TTC549 (cell line): ENCODE data around the gene CADM1.
"Not testable (repeated sequence)": the region's sequence is repeated elsewhere in the genome, so short reads cannot be mapped to it uniquely, and the experiment has no call there.

Experiments used
- FAIRE-seq: peaks from 2 replicates; lab custom pipeline; 2012; peaks lifted over from hg19 to GRCh38; lab: Jason Lieb, UNC

Gene CADM1

DNA sequence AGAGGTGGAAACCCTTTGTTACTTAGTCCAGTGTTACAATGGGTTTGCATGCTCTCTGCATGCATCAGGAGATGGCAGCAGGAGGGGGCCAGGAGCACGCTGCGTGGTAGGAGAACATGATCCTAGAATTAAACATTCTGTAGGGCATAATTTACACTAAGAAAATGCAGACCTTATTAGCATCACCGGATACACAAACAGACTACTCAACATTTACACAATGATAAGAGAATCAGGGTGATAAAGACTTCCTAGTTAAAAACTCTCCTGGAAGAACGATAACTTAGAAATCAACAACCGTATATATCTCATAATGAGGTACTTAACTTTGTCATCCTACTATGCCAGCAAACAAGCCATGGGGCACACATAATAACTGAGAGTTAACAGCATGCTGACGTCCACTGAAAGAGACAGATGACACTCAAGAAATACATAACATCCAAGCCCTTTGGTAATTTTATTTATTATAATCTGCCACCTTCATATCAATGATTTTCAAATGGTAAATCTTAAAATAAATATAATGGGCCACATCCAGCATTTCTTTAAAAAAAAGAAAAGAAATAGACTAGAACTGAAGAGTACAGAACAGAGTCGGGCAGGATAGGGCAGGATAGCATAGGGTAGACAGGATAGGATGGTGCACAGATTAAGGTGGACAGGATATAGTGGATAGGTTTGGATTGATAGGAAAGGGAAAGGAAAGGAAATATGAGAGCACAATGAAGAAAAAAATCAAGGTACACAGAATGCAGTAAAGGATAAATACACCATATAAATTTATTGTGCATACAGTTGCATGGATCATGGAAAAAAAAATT, 27.5 kb downstream of the CADM1 start:
- no peak for FAIRE-seq

DNA sequence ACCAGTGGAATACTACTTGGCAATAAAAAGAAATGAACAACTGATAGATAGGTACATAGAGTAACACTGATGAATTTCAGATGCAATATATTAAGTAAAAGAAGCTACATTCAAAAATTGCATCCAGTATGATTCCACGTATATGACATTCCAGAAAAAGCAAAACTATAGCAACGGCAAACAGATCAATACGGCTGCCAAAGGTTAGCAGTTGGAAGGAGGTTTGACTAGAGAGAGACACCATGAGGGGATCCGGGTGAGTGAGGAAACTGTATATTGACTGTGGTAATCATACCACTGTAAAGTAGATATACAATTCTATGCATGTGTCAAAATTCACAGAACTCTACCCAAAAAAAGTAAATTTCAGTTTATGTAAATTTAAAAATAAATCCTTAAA, 28.7 kb downstream of the CADM1 start:
- no peak for FAIRE-seq

DNA sequence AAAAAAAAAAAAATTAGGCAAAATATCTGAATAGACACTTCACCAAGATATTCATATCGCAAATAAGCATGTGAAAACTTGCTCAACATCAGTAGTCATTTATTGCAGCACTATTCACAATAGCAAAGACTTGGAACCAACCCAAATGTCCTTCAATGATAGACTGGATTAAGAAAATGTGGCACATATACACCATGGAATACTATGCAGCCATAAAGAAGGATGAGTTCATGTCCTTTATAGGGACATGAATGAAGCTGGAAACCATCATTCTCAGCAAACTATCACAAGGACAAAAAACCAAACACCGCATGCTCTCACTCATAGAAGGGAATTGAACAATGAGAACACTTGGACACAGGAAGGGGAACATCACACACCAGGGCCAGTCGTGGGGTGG, 29.9 kb downstream of the CADM1 start:
- FAIRE-seq: not testable (repeated sequence)

DNA sequence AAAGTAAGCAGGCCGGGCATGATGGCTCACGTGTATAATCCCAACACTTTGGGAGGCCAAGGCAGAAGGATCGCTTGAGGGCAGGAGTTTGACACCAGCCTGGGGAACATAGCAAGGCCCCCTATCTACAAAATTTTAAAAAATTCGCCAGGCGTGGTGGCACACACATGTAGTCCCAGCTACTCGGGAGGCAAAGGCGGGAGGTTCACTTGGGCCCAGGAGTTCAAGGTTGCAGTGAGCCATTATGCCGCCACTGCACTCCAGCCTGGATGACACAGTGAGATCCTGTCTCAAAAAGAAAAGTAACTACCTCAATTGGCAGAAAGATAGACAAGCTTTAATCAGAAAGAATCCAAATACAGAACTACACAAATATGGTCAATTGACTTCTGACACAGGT, 31.0 kb downstream of the CADM1 start:
- FAIRE-seq: no peak

DNA sequence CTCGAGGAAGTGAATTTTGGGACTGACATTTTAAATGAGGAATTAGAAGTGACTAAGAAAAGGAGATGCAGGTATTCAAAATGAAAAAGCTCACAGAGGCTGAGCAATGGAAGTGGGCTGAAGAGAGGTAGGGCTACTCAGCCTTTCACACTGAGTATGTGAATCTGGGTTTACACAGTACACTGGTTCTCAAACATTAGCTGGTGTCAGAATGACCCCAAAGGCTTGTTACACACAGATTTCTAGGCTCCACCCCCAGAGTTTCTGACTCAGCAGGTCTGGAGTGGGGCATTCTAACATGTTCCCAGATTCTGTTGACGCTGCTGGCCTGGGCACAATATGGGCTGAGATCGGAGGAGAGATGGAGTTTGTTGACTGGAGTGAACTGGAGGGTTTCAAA, 32.8 kb downstream of the CADM1 start:
- no peak for FAIRE-seq

DNA sequence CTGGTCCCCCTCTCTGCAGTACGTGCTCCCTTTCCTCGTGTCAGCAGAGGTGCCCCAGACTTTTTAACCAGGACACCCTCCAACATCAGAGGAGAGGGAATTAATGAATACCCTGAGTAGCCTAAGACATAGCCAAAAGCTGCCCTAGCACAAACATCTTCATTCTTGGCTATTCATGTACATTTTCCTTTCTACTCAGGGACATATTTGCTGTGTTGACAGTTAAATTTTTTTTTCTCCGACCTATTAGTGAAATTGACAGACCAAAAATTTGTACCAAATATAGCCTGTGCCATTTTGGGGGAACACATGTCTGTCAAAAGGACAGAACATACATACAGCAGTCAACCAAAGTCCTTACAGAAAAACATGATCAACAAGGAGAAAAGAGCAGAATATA, 33.3 kb downstream of the CADM1 start:
- FAIRE-seq: no peak

DNA sequence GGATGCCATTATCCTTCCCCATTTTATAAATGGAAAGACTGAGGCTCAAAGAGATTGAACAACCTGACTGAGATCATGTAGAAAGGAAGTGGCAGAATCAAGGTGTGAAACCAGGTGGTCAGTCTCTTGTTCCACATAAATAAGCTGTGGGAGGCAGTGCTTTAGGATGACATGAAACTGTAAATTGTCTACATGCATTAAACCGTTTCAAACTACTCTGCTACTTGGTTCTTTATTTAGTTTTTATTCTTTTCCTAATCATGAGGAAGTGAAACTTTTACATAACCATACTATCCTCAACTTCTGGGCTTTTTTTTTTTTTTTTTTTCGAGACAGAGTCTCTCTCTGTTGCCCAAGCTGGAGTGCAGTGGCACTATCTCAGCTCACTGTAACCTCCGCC, 34.9 kb downstream of the CADM1 start:
- no peak for FAIRE-seq

DNA sequence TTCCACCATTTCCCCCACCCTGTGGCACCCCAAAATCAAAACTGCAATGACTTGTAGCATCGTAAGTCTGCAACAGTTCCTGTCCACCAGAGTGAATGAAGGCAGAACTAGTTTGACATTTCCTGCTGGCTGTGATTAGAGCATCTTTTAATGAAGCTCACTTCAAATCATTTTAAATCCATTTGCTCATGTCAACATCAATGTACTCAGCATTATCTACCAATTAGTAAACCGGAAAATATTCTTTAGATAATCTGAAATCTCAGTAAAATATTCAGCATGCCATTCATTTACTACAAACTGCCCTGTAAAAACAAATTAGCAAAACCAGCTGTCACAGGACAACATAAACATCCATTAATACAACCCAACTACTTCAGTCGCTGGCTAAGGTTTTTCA, 38.1 kb downstream of the CADM1 start:
- FAIRE-seq: no peak

DNA sequence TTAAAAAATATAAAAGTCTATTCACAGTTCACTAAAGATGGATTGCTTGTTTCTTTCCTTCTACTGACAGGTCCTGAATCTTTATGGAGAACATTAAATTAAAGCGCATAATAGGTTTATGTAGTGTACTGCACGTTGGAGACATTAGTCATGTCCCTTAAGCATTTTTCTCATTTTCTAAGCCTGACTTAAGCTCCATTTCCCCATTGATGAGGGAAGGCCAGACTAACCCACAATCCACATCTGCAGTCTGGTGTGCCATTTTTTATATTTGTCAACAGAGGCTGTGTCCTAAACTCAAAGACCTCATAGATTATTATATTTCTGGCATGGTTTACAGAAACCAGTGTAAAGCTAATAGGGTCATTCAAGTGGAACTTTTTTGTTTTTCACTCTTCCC, 39.9 kb downstream of the CADM1 start:
- FAIRE-seq: no peak

DNA sequence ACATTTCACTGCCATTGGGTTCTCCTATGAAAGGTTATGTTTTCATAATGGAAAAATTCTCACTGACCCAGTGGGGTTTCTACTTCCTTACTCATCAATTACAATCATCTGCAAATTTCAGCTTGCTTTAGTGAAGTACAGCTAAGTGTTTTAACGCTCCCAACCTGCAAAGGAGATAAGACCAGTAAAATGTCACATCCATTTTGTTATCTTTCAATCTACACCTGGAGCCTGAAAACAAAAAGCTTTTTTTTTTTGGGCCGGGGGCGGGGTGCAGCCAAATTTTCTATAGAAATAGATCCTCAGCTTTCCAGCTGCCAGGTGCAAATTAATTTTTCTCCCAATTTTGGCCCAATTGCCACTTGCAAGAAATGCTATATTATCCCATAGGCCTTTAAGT, 40.6 kb downstream of the CADM1 start:
- FAIRE-seq: no peak

DNA sequence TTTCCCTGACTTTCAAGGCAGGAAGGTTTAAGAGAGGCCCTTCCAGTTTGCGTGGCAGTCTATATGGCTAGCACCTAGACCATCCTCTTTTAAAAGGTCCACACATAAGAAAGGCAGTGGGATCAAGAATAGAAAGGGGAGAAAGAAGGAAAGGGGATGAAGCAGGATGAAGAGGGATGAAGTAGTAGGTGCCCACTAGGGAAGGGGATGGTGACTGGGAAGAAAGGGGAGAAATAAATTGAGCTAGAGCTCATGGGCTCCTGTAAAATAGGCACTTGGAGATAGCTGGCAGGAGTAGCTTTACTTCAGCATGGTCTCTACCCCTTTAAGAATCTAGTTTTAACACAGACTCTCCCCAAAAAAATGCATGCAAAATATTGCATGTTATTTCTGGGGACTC, 41.5 kb downstream of the CADM1 start:
- no peak for FAIRE-seq

DNA sequence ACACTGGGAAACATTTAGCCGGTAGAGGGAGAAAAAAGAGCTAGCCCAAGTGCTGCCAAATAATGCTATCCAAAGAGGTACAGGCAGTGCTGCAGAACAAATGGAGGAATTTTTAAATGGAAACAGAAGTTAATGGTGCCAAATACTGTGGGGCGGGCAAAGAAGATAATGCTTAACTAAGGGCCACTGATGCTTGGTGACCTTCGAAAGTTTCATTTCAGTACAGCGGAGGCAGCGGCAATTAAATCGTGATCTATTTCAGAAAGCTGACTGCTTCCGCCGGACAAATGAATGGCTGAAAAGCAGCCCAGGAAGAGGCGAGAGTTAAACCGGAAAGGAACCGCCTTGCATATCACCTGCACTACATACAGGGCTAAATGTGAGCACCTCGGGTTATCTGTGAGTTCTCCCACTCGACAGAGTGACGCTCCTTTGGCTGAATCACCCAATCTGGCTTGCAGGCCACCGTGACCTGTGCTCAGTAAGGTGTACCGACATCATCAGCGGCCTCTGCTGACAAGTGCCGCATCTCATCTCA, 42.1 kb downstream of the CADM1 start:
- FAIRE-seq: no peak

DNA sequence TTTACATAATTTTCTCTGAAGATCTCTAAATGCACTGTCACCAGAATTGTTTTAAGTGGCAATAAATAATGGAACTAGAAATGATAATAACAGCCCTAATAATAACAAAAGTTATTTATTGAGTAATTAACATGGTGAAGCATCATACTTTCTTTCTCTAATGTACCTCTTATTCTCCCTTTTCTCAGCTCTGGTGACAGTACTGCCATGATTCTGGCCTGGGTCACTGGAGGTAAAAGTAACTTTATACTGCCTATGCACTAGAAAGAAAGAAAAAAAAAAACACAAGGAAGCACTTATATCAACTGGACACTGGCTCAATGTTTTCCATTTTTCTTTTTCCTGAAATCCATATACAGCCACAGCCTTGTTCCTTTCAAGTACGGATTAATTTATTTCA, 43.7 kb downstream of the CADM1 start:
- no peak for FAIRE-seq

DNA sequence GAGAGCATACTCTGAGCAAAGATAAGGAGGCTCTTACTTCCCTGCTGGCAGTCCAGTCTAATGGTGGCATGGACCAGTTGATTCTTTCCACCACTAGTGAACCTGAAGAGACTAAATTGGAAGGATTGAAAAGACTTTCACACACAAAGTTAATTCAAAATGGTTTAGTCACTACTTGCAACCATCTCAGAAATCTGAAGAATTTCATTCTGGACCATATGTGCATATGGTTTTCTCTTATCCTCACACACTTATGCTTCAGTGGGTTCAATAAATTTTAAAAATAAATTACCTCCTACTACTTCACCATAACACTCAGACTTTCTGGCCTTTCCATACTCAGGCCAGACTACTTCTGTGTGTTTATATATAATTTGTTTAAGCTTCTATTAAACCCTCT, 44.7 kb downstream of the CADM1 start:
- FAIRE-seq: no peak

DNA sequence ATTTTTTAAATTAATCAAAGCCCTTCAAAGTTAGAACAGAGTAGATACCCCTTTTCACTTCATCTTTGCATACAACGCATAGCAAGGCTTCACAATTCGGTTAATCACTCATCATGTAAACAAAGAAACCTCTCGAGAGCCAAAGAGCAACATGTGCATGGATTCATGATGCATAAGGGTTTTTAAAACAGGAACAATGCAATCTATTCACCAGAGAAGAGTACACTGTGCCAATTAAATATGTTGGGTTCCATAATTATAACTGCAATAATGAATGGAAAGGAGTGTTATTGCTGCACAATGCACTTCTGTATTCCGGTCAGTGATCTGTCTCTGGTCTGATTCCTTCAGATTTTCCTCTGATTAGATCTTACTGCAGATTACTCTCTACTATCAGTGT, 45.3 kb downstream of the CADM1 start:
- FAIRE-seq: no peak

DNA sequence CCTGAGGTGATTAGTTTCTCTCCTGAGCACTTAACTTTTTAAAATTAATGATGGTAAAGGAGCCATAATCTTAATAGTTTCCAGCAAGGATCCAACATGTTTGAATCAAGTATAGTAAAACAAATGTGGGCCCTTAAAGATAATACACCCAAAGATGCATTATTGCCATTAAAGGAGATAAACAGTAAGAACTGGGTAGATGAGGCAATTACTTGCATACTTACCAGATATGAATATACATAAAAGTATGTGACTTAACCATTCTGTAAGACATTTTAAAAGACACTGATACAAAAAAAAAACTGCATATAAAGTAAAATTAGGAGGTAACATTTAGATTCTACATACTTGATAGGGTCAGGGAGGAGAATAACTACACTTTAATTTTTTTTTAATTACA, 48.2 kb downstream of the CADM1 start:
- no peak for FAIRE-seq

DNA sequence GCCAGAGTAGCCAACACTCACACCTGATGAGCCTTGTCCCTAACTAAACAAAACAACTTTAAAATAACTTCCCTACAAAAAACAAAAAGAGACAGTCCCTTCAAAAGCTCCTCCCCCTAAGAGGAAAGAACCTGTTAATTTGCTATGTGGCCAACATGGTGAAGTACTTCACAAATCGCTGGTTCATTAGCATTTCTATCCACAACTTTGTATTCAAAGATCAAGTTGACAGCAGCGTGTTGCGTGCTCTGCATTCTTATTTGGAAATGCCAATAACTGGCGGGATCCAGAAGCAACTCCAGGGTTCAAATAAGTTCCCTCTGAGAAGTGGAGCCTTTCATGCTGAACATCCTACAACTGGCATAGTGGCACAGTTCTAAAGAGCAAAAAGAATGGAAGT, 48.6 kb downstream of the CADM1 start:
- no peak for FAIRE-seq

DNA sequence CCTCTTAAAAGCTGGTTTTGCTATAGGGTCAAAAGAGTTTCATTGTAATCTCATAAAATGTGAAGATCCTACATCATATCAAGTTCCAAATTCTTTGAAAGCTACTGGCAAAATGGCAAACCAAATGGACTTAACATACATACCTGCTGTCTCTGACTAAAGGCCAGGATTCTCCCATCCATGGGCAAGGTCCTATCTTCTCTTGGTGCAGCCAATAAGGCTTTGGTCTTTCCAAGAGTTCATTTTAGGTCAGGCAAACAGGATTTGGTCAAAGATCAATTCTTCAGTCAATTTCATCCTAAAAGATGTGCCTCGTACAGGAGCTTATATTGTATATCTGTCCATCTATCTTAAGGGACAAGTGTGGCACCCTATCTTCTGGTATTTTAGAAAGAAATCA, 49.7 kb downstream of the CADM1 start:
- FAIRE-seq: no peak

DNA sequence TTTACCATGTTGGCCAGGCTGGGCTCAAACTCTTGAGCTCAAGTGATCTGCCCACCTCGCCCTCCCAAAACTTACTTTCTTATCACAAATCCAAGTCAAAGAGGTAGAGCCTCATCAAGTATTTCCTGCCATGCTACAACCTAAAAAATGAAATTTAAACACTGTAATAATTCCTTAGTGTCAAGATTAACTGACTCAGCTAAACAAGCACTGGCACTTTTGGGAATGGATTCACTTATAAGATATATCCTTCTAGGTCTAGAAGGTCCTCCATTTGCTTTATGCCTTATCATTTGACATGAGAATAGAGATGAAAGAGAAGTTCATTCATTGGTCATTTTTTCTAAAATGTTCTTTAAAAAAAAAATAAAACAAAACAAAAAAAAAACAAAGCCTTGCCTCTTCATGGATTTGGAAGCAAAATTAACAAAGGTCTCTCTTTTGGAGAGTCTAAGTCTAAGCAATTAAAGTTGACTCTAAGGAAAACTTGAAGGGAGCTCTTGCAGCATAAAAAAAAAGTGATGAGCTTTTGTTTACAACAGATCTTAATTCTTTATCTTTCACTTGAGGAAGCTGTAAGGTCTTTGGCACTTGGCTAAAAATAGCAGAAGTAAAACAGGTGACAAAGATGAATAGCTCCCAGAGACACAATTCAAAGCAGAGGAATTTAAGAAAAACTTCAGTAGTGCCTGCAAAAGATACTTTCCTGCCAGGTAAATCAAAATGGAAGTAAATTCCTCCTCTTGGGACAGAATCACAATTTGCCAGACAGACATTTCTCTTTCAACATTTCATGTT, 50.3 kb downstream of the CADM1 start:
- FAIRE-seq: no peak

DNA sequence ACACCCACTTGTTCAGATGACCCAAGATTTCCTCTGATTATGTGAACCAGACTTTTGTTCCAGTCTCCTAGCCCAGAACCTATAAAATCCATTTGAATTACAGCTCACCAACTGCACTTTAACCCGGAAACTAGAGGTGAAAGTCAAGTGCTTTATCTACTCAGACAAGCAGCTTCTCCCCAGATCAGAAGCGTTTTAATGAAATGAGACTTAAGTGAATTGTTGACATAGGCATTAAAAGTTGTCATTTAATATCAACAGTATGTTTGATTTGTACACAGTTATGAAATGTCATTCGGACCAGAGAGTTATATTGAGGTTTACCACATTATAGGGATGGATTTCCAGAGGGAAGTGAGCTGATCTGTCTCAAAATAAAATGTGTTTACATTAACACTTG, 52.0 kb downstream of the CADM1 start:
- FAIRE-seq: no peak

DNA sequence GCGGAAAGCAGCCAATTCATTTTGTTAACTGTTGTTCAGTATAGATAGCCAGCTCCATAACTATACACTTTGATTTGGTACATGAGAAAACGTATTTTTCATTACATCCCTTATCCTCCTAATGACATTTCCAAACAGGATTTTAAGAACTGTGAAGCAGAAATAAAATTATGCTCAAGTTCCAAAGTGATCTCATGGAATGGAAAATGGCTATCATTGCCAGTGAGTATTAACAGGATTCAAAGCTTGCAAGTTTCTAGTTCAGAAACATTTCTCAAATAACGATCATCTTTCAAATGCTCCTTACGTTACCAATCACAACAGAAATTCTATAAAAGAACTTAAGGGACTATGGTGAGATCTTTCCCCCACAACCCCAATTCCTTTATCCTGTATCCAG, 53.7 kb downstream of the CADM1 start:
- no peak for FAIRE-seq

DNA sequence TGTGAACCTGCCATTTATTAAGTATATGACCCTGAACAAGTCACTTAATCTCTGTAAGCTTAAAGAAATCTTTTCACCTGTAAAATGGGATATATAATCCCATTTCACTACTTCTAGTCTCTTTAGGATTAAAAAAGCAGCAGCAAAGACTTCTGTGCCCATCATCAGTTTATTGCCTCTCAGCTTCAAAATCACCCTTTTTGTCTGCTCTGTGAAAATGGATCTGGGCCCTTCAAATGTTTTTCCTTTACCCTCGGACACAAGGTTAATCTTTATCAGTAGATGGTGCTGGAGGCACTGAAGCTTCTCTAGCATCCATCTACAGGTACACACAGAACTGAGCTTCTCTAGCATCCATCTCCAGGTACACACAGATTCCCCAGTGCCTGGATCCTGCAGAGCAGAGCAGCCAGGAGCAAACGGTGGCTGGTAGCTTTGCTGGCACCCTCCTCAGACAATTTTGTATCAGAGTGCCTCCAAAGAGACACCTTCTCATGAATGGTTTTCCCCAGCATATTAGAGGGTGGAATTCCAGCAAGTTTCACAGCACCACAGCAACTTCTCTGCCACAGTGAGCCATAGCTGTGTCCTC, 56.8 kb downstream of the CADM1 start:
- no peak for FAIRE-seq

DNA sequence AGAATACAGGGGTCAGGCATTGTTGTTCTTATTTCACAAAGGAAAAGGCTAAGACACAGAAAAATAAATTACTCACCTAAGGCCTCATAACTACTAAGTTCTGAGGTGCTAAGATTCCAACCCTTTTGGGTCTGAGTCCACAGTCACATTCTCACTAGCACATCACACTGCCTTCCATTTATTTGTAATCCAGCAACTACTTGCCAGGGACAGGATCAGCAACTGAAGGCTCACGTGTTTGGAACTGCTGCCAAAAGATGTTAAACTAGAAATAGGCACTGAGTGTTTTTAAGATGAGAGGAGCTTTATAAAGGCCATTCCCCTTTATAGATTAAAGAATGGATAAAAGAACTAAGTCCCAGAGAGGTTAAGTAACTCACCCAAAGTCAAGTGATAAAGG, 58.0 kb downstream of the CADM1 start:
- FAIRE-seq: no peak
